ENCODE measurements around the gene PDCD1. TPM values are rescaled to one million over a fixed set of nuclear protein-coding genes. Genes with fewer than 3 reads are reported as not detected.

PDCD1 gene
- polyA plus RNA-seq, 1 experiment, result not detected

GRCh38 chr2:241886840-241887447 is 28.2 kb upstream of the PDCD1 start:
- CTCF ChIA-PET, result interaction anchor here (1.2 kb wide), 1 partner anchor 9 kb away, joined by 3 read pairs; no protein-coding TSS in a partner anchor
- no peaks in the 10 kb centered on the region for H3K27me3 ChIP-seq (ENCODE audit: control insufficient read depth, insufficient read depth, low read length)
- H3K9me3 ChIP-seq (ENCODE audit: control insufficient read depth, insufficient read depth, low read length), result peaks cover 12% of the 10 kb centered on the region; the same call in 1 of the 2 replicates
- POLR2A ChIA-PET, result no interaction called here
- no peak for TF ChIP-seq CTCF (IDR thresholded peaks at IDR 0.05; ENCODE audit: low read depth, low read length)
- H3K27ac ChIP-seq (ENCODE audit: low read depth, low read length), result no peak overlapping the region
- no peak overlapping the region for H3K4me3 ChIP-seq (ENCODE audit: low read depth, low read length)
- no peak for DNase-seq (ENCODE audit: low read depth, low spot score)

GRCh38 chr2:241885946-241886643 is 27.4 kb upstream of the PDCD1 start:
- Histone ChIP-seq H3K27me3 (ENCODE audit: control insufficient read depth, insufficient read depth, low read length) (no peaks in the 10 kb centered on the region), H3K9me3 (ENCODE audit: control insufficient read depth, insufficient read depth, low read length) (peaks cover 12% of the 10 kb centered on the region; the same call in 1 of the 2 replicates), H3K4me3 (ENCODE audit: low read depth, low read length) (no peak overlapping the region), H3K27ac (ENCODE audit: low read depth, low read length) (no peak overlapping the region)
- CTCF ChIA-PET, result interaction anchor here (1.2 kb wide), 1 partner anchor 8 kb away, joined by 3 read pairs; no protein-coding TSS in a partner anchor
- no peak for TF ChIP-seq CTCF (IDR thresholded peaks at IDR 0.05; ENCODE audit: low read depth, low read length)
- DNase-seq (ENCODE audit: low read depth, low spot score), result no peak
- POLR2A ChIA-PET, result no interaction called here

GRCh38 chr2:241885291-241885945 is 26.7 kb upstream of the PDCD1 start:
- Histone ChIP-seq H3K27me3 (ENCODE audit: control insufficient read depth, insufficient read depth, low read length) (no peaks in the 10 kb centered on the region), H3K27ac (ENCODE audit: low read depth, low read length) (no peak overlapping the region), H3K9me3 (ENCODE audit: control insufficient read depth, insufficient read depth, low read length) (peaks cover 12% of the 10 kb centered on the region; the same call in 1 of the 2 replicates), H3K4me3 (ENCODE audit: low read depth, low read length) (no peak overlapping the region)
- POLR2A ChIA-PET, result no interaction called here
- no peak for DNase-seq (ENCODE audit: low read depth, low spot score)
- CTCF ChIA-PET, result interaction anchor here (0.5 kb wide), 1 partner anchor 184 kb away, joined by 4 read pairs; no protein-coding TSS in a partner anchor
- TF ChIP-seq CTCF (IDR thresholded peaks at IDR 0.05; ENCODE audit: low read depth, low read length), result no peak

- TF ChIP-seq CTCF (IDR thresholded peaks at IDR 0.05; ENCODE audit: low read depth, low read length), result no peak
- Histone ChIP-seq H3K4me3 (ENCODE audit: low read depth, low read length) (no peak overlapping the region), H3K9me3 (ENCODE audit: control insufficient read depth, insufficient read depth, low read length) (peaks cover 12% of the 10 kb centered on the region; the same call in 1 of the 2 replicates), H3K27me3 (ENCODE audit: control insufficient read depth, insufficient read depth, low read length) (no peaks in the 10 kb centered on the region), H3K27ac (ENCODE audit: low read depth, low read length) (no peak overlapping the region)
- POLR2A ChIA-PET, result no interaction called here
- no peak for DNase-seq (ENCODE audit: low read depth, low spot score)
- CTCF ChIA-PET, result interaction anchor here (0.5 kb wide), 1 partner anchor 184 kb away, joined by 4 read pairs; no protein-coding TSS in a partner anchor
These were observed 26.2 kb upstream of the PDCD1 start for GRCh38 chr2:241884951-241885290.

All from AG04450 (cell line).